K562 (cell line): ENCODE results near the gene PCDHGB1. TPM values are rescaled to one million over a fixed set of nuclear protein-coding genes. Genes with fewer than 3 reads are reported as not detected.
A peak's percentile ranks its signal among the peaks of the same experiment; 100 is the strongest.

Experiments used
- CBX3 ChIP-seq, 2 experiments: IDR thresholded peaks; 1 replicate in 1 of 2; 2 replicates in 1 of 2; pipeline ENCODE4 v1.6.1; 2012; ENCODE audit warnings: inconsistent platforms in 2 of 2, low read length in 2 of 2, borderline replicate concordance in 1 of 2, control low read depth in 1 of 2
- CTBP1 ChIP-seq: fragments of 450-650 bp; IDR thresholded peaks from 2 replicates; pipeline ENCODE4 v1.6.1; 2016; ENCODE audit warnings: borderline replicate concordance
- DEAF1 ChIP-seq: fragments of 450-650 bp; formaldehyde crosslinking; IDR thresholded peaks from 2 replicates; pipeline ENCODE4 v1.4.0; 2020; ENCODE audit warnings: mild to moderate bottlenecking, moderate library complexity
- ELF1 ChIP-seq: fragments of 200-800 bp; sonication (Bioruptor generic); IDR thresholded peaks from 2 replicates; pipeline ENCODE4 v1.6.1; 2016; ENCODE audit warnings: missing genetic modification characterization, missing compliant biosample characterization
- NCOA1 ChIP-seq: fragments of 450-650 bp; IDR thresholded peaks from 2 replicates; pipeline ENCODE4 v1.6.1; 2016; ENCODE audit warnings: low read depth
- POLR2H ChIP-seq: IDR thresholded peaks from 2 replicates; pipeline ENCODE4 v1.6.1; 2016; ENCODE audit warnings: missing genetic modification characterization, low read depth, mild to moderate bottlenecking, control low read depth, missing compliant biosample characterization, moderate library complexity
- RB1 ChIP-seq: fragments of 450-650 bp; IDR thresholded peaks from 2 replicates; pipeline ENCODE4 v1.6.1; 2017; ENCODE audit warnings: low read depth, mild to moderate bottlenecking
- SMARCA4 ChIP-seq: fragments of 450-650 bp; IDR thresholded peaks from 2 replicates; pipeline ENCODE4 v1.6.1; 2016
- TAF9B ChIP-seq: fragments of 450-650 bp; IDR thresholded peaks from 2 replicates; pipeline ENCODE4 v1.6.1; 2018; ENCODE audit warnings: mild to moderate bottlenecking; ENCODE audit not compliant: partially characterized antibody
- TAL1 ChIP-seq: fragments of 450-650 bp; IDR thresholded peaks from 2 replicates; pipeline ENCODE4 v1.6.1; 2016; ENCODE audit warnings: mild to moderate bottlenecking
- TCF7 ChIP-seq: sonication (generic); IDR thresholded peaks from 2 replicates; pipeline ENCODE4 v1.6.1; 2016; ENCODE audit warnings: antibody characterized with exemption, borderline replicate concordance
- TOE1 ChIP-seq, 2 experiments: fragments of 450-650 bp in 1 of 2; sonication (generic) in 1 of 2; formaldehyde crosslinking in 1 of 2; IDR thresholded peaks; 2 replicates each; pipeline versions ENCODE4 v1.7.1 to v1.8.0; 2016 to 2022; ENCODE audit warnings: borderline replicate concordance in 2 of 2, mild to moderate bottlenecking in 2 of 2, antibody characterized with exemption in 1 of 2, inconsistent platforms in 1 of 2, low read depth in 1 of 2, missing genetic modification reagents in 1 of 2, moderate library complexity in 1 of 2
- ZNF707 ChIP-seq: fragments of 250-450 bp; sonication (Bioruptor Pico); conservative IDR thresholded peaks from 2 replicates; pipeline ENCODE4 v1.8.0; 2022; ENCODE audit warnings: inconsistent platforms, mild to moderate bottlenecking, moderate library complexity
- polyA plus RNA-seq, 8 experiments: library from polyadenylated mRNA; depleted of rRNA in 4 of 8; stranded (reverse) in 5 of 8; unstranded in 3 of 8; fragments of >200 nt; fragmentation: Nextera tagmentation in 2 of 8; fragmentation: Illumina TruSeq in 1 of 8; extraction: Ambion mirVana in 2 of 8; extraction: Trizol in 1 of 8; gene quantifications; 2 replicates each; pipeline versions ENCODE4 v1.2.1 to v1.2.3, GENCODE V29; 2011 to 2014; ENCODE audit warnings: inconsistent platforms in 1 of 8, missing spikeins in 1 of 8
- total RNA-seq, 7 experiments: library from RNA; depleted of rRNA in 6 of 7; stranded (reverse); fragments of >200 nt in 6 of 7; fragmentation: Illumina TruSeq in 2 of 7; extraction: Trizol in 2 of 7; gene quantifications; 2 replicates each; pipeline versions ENCODE4 v1.2.1 to v1.2.3, GENCODE V29; 2011 to 2021; ENCODE audit warnings: low replicate concordance in 1 of 7
- TF ChIP-seq, protein P1 (sequence below), 2 experiments: fragments of 450-650 bp; formaldehyde crosslinking in 1 of 2; IDR thresholded peaks; 2 replicates each; pipeline versions ENCODE4 v1.4.0 to v1.6.1; 2014 to 2020; ENCODE audit warnings: mild to moderate bottlenecking in 2 of 2, borderline replicate concordance in 1 of 2, low read depth in 1 of 2
- TF ChIP-seq, protein P2 (sequence below): fragments of 450-650 bp; IDR thresholded peaks from 2 replicates; pipeline ENCODE4 v1.7.0; 2016; ENCODE audit warnings: borderline replicate concordance

PCDHGB1 gene
- total and polyA plus RNA-seq, 9 of the 15 experiments (the other 6 are each of a cell fraction or from before 2014, with no cell fraction given) = 0.06 to 0.20 (median 0.07) TPM; not detected in 2

- TF ChIP-seq, protein P1, sequence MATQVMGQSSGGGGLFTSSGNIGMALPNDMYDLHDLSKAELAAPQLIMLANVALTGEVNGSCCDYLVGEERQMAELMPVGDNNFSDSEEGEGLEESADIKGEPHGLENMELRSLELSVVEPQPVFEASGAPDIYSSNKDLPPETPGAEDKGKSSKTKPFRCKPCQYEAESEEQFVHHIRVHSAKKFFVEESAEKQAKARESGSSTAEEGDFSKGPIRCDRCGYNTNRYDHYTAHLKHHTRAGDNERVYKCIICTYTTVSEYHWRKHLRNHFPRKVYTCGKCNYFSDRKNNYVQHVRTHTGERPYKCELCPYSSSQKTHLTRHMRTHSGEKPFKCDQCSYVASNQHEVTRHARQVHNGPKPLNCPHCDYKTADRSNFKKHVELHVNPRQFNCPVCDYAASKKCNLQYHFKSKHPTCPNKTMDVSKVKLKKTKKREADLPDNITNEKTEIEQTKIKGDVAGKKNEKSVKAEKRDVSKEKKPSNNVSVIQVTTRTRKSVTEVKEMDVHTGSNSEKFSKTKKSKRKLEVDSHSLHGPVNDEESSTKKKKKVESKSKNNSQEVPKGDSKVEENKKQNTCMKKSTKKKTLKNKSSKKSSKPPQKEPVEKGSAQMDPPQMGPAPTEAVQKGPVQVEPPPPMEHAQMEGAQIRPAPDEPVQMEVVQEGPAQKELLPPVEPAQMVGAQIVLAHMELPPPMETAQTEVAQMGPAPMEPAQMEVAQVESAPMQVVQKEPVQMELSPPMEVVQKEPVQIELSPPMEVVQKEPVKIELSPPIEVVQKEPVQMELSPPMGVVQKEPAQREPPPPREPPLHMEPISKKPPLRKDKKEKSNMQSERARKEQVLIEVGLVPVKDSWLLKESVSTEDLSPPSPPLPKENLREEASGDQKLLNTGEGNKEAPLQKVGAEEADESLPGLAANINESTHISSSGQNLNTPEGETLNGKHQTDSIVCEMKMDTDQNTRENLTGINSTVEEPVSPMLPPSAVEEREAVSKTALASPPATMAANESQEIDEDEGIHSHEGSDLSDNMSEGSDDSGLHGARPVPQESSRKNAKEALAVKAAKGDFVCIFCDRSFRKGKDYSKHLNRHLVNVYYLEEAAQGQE (IDR thresholded peaks at IDR 0.05; ENCODE audit: borderline replicate concordance) = peak; percentile 16; the same call in 1 of the 2 replicates
- TF ChIP-seq, protein P1 (CRISPR knock-in tag; IDR thresholded peaks at IDR 0.05; ENCODE audit: low read depth) = no peak
- TF ChIP-seq, protein P2, sequence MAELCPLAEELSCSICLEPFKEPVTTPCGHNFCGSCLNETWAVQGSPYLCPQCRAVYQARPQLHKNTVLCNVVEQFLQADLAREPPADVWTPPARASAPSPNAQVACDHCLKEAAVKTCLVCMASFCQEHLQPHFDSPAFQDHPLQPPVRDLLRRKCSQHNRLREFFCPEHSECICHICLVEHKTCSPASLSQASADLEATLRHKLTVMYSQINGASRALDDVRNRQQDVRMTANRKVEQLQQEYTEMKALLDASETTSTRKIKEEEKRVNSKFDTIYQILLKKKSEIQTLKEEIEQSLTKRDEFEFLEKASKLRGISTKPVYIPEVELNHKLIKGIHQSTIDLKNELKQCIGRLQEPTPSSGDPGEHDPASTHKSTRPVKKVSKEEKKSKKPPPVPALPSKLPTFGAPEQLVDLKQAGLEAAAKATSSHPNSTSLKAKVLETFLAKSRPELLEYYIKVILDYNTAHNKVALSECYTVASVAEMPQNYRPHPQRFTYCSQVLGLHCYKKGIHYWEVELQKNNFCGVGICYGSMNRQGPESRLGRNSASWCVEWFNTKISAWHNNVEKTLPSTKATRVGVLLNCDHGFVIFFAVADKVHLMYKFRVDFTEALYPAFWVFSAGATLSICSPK = no peak
- TF ChIP-seq POLR2H (tag) (no peak), TAF9B (no peak), SMARCA4 (no peak), TOE1 (IDR thresholded peaks at IDR 0.05; ENCODE audit: borderline replicate concordance) (no peak), TOE1 (CRISPR knock-in tag; IDR thresholded peaks at IDR 0.05; ENCODE audit: borderline replicate concordance, low read depth) (no peak), RB1 (0 out of 2 replicates have a peak, but pooled peaks have one; percentile 11), ELF1 (tag) (0 out of 2 replicates have a peak, but pooled peaks have one; percentile 40), TCF7 (no peak), CBX3 (IDR thresholded peaks at IDR 0.05; ENCODE audit: borderline replicate concordance in 1 of 2, low read length in 2 of 2) (0 out of 3 replicates have a peak, but pooled peaks of 1 of the 2 experiments have one; percentile 17), NCOA1 (no peak), TAL1 (no peak), CTBP1 (0 out of 2 replicates have a peak, but pooled peaks have one; percentile 12), ZNF707 (no peak), DEAF1 (CRISPR knock-in tag) (peak; percentile 35; the same call in 1 of the 2 replicates)
Measured at GRCh38 chr5:141349917-141350619, at the start of gene PCDHGB1 (continued).
